COLO829 (cell line): Measurements from ENCODE around the gene GRK6.
"Not testable (repeated sequence)": the region's sequence is repeated elsewhere in the genome, so short reads cannot be mapped to it uniquely, and the experiment has no call there.

Source experiments
- DNase-seq: peaks from one replicate; pipeline ENCODE4 v3.0.0; 2012; ENCODE audit warnings: low spot score

The GRK6 gene

GRCh38 chr5:177399997-177400868, 26.2 kb upstream of the GRK6 start, which contains the start of gene PFN3:
TSS of gene PFN3 (minus strand) at chr5:177400661. CDS start at chr5:177400576, 85 bp downstream.
- no peak for DNase-seq

DNA sequence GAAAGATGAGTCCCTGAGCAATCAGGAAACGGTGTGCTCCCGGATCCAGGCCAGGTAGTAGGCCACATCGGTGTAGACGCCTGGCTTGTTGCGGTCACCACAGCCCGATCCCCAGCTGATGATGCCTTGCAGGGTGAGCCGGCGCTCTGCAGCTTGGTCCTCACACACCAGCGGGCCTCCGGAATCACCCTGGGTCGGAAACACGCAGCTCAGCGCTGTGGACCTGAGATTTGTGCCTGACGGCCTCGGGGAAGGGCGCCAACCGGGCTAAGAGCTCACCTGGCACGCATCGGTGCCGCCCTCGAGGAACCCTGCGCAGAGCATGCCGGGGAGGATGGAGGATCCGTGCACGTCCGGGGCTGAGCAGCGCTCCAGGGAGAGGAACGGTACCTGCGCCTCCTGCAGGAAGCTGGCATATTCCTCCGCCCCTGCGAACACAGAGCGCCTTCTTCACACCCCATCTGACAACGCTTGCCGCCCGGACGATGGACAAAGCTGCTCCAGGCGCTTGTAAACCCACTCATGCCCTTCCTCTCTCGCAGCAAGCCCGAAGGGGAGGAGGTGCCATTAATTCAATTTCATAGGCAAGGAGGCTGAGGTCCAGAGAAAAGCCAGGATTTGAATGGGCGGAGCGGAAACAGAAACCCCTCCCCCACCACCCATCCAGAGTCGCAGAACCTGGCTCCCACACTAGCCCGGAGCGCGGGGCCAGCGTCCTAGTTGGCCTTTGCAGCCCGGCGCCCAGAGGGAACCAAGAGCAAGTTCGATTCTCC, 24.0 kb upstream of the GRK6 start:
- peak; percentile 43 for DNase-seq

DNA sequence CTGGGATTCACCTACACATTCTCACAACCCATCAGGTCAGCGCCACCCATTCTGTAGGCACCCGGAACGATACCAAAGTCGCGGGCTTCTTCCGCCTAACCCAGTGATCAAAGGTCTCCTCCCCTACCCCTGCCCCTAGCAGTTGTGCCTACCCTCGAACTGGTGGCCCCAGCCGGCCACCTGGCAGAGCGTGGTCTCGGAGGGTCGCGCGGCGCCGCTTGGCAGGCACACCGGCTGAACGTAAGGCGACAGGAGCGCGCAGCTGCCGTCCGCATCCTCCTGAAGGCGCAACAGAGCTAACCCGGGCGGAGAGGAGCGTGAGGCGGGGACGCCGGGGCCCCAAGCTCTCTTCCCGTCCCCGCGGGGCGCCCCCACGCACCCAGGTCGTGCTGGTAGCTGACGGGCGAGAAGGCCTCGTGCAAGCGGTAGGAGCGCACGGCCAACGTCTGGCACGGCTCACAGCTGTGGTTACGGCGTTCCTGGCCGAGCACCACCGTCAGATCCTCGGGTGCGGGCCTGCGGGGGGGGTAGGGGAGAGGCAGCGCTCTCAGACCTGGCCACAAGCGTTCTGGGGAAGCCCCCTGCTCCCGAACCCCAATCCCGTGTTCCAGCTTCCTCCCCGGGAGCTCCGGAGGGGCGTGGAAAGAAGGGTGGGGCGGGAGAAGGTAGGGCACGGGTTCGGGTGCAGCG, 23.2 kb upstream of the GRK6 start:
- DNase-seq = no peak

DNA sequence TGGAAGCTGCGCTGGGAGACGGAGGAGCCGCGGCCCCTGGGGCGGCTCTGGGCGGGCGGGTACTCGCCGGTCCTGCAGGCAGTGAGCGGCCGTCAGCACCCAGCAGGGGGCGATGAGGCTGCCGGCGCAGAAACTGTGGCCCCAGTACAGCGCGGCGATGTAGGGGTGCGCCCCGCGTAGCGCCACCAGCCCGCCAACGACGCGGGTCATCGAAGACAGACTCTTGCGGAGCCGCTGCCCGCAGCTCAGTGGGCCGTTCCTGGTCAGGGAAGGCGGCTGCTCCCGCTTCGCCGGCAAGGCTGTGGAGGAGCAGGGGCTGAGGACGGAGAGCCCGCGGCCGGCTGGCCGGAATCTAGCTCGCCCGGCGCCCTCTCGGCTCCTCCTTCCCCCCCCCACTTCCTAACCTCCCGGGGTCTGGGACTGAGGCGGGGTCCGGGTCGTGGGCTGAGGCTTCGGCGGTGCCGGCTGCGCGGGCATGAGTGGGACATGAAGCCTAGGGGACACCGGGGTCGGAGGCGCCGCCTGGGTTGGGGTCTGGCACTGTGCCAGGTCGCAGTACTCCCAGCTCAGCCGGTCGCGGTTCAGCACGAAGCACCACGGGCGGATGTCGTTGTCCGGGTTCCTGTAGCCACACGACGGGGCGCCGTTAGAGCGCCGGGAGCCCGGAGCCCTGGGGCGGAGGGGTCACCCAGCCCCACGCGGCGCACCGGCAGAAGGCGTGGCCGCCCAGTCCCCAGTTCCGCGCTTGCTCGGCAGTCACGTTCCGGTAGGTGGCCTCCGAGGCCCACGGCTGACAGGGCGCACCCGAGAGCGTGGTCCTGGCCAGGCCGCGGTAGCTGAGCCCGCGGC, 22.5 kb upstream of the GRK6 start:
- DNase-seq = peak; percentile 56

DNA sequence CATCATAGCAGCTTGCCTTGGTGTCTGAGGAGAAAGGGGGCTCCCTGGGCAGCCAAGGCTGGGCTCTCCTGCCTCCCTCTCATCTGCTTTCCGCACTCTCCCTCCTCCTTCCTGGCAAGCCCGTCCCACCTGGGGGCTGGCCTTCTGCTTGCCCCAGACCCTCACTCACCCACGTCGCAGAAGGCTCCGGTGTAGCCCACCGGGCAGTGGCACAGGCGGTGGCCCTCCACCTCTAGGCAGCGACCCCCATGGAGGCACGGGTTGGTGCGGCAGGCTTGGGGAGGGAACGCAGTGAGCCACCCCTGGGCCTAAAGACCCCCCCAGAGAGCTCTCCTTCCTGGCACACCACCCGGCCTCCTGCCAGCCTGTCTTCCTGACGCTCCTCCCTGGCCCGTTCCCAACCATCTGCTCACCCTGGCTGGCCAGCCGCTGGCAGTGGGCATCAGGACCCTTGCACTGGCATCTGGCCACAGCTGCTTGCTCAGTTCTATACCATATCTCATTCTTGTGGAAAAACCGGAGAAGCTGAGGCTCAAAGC, 21.8 kb upstream of the GRK6 start:
- no peak for DNase-seq

DNA sequence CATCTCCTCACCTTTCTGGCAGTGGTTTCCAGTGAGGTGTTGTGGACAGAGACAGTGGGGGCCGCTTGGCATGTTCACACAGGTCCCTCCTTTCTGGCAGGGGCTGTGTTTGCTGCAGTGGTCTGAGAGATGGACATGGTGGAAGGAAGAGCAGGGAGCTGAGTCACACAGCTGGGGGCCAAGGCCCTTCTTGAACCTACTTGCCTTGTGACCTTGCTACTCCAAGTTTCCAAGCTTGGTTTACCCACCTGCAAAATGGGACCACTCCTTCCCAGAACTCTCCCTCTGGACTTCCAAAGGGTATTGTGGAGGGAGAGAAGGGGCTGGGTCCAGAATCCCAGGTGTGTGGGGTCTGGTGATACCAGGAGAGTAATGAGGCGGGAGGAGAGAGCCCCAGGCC, 21.2 kb upstream of the GRK6 start:
- no peak for DNase-seq

DNA sequence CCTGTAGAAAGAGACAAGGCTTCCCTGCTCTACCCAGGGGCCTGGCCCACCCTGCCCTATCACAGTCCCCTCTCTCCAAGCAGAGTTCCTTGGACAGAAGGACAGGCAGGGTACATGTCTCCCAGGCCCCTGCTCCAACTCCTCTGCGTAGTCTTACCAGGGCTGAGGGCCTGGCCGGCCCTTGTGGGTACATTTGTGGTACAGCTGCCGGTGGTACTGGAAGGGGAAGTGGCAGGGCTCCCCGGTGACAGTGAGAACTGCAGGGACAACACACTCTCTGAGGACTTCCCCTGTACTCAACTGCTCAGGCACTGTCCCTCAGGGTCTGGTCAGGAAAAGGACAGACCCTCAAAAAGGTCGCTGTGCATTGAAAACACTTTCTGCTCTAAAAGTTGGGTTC, 20.7 kb upstream of the GRK6 start:
- DNase-seq = no peak

GRCh38 chr5:177409043-177409801, 17.3 kb upstream of the GRK6 start, which contains the start of gene F12:
TSS of gene F12 (minus strand) at chr5:177409564. CDS start at chr5:177409527, 37 bp downstream.
- DNase-seq = no peak

- no peak for DNase-seq
Observed at GRCh38 chr5:177410575-177410974, 15.9 kb upstream of the GRK6 start.

- no peak for DNase-seq
Observed at GRCh38 chr5:177412603-177413233, 13.8 kb upstream of the GRK6 start.

- no peak for DNase-seq
Observed at GRCh38 chr5:177414481-177414880, 12.0 kb upstream of the GRK6 start.

GRCh38 chr5:177417081-177417480, 9.4 kb upstream of the GRK6 start:
- not testable (repeated sequence) for DNase-seq

- no peak for DNase-seq
Observed at GRCh38 chr5:177419046-177419445, 7.4 kb upstream of the GRK6 start.

GRCh38 chr5:177420472-177420871, 6.0 kb upstream of the GRK6 start:
- DNase-seq = not testable (repeated sequence)

DNA sequence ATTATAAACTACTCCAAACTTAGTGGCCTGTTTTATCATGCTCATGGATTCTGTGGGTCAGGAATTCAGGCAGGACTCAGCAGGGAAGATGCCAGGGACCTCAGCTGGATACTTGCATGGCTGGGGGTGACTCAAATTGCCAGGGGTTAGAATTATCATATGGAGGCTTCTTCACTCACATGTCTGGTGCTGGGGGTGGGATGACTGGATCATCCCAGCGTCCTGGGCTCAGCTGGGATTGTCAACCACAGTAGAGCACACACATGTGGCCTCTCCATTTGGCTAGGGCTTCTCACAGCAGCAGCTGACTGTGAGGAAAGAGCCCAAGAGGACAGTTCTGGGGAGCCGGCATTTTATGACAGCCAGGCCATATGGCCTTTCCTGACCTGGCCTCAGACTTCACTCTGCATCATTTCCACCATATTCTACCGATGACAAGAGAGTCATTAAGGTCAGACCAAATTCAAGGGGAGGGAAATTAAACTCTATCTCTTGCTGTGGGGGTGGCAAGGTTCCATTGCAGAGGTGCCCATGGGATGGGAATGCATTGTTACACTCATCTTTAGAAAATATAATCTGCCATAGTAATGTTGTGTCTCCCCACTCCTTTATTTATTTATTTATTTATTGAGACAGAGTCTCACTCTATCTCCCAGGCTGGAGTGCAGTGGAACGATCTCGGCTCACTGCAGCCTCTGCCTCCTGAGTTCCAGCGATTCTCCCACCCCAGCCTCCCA, 5.2 kb upstream of the GRK6 start:
- DNase-seq = no peak

GRCh38 chr5:177423671-177424070, 2.8 kb upstream of the GRK6 start:
- no peak for DNase-seq

- no peak for DNase-seq
Observed at GRCh38 chr5:177425196-177425800, 1.2 kb upstream of the GRK6 start.

- DNase-seq = peak; percentile 98
Observed at GRCh38 chr5:177425801-177426565, 493 bp upstream of the GRK6 start.
